ENCODE data around the gene HOOK2.

DNA sequence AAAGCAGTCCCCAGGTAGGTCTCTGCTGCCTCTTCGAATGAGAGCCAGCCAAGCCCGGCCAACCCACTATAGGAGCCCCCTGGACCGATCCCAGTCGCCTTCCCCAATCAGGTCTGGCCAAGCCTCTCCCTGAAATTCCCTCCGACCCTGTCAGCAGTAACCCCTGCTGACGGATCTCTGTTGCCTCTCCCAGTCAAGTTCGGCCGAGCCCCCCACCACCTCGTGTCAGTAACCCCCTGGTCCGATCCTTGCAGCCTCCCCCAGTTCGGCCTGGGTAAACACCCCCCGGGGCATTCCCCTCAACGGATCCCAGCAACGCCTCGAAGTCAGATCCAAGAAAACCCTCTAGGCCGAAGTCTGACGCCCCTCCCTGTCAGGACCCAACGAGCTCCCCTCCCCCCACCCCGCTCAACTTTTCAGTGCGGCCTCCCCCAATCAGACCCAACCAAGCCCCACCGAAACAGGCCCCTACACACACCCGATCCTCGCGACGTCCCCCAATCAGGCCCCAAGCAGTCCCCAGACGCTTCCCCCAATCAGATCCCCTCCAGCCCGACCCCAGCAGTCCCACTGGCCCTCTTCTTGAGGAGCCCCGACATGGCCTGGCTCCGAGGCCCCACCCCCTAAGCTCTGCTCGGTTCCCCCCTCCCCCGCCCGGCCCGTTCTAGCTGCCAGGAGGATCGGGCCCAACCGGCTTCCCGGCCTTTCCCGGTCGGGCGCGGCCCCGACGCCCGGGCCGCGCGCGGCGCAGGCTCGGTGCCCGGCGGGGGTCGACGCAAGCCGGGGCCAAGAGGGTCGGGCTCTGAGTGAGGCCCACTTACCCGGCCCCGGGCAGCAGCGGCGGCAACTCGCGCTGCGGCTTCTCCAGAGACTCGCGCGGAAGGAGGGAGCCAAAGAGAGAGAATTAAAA, 53.4 kb downstream of the HOOK2 start:
- TF ChIP-seq, protein P1, sequence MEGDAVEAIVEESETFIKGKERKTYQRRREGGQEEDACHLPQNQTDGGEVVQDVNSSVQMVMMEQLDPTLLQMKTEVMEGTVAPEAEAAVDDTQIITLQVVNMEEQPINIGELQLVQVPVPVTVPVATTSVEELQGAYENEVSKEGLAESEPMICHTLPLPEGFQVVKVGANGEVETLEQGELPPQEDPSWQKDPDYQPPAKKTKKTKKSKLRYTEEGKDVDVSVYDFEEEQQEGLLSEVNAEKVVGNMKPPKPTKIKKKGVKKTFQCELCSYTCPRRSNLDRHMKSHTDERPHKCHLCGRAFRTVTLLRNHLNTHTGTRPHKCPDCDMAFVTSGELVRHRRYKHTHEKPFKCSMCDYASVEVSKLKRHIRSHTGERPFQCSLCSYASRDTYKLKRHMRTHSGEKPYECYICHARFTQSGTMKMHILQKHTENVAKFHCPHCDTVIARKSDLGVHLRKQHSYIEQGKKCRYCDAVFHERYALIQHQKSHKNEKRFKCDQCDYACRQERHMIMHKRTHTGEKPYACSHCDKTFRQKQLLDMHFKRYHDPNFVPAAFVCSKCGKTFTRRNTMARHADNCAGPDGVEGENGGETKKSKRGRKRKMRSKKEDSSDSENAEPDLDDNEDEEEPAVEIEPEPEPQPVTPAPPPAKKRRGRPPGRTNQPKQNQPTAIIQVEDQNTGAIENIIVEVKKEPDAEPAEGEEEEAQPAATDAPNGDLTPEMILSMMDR (conservative IDR thresholded peaks at IDR 0.05 in 1 of 2, IDR thresholded peaks at IDR 0.05 in 1 of 2; ENCODE audit: low read depth in 1 of 2, low read length in 2 of 2): no peak
- no peak for TF ChIP-seq EZH2 (IDR thresholded peaks at IDR 0.05; ENCODE audit: low read length, missing control alignments)

Data from fibroblast of lung (primary cell).